Liver (tissue), 3 donors: Measurements from ENCODE around the gene MRPL50.

ENCODE experiments used
- ATF3 ChIP-seq: IDR thresholded peaks from 2 replicates; pipeline ENCODE4 v1.6.1; 2016; ENCODE audit warnings: antibody characterized with exemption
- CTCF ChIP-seq: fragments of 150-350 bp; IDR thresholded peaks from 2 replicates; pipeline ENCODE4 v1.5.1; 2017; ENCODE audit warnings: improper control_type of control experiment, low read depth, low read length; ENCODE audit not compliant: missing input control
- JUND ChIP-seq, 2 donors: IDR thresholded peaks; 2 replicates each; pipeline ENCODE4 v1.6.1; 2016; ENCODE audit warnings: antibody characterized with exemption in 2 of 2
- RXRA ChIP-seq, 2 donors: IDR thresholded peaks; 2 replicates each; pipeline ENCODE4 v1.6.1; 2017 to 2018; ENCODE audit warnings: antibody characterized with exemption in 2 of 2, mild to moderate bottlenecking in 1 of 2
- TF ChIP-seq, protein P1 (sequence below): IDR thresholded peaks from 2 replicates; pipeline ENCODE4 v1.6.1; 2016; ENCODE audit warnings: antibody characterized with exemption
- donor health status: healthy.
- donor health status: healthy.

DNA sequence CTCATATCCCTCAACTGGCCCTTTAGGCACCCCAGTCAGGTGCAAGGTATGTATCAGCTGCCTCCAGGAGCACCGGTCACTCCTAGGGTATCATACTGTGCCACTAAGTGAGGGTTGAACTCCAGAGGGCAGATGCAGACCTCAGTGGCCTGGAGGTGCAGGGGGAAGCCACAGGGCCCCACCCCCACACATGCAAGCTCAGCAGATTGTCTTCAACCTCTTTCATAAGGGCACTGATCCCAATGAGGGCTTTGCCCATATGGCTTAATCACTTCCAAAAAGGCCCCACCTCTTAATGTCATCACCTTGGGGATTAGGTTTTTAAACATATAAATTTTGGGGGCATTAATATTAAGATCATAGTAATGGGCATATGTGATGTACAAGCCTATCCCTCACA is 41.8 kb downstream of the MRPL50 start:
- no peak for TF ChIP-seq CTCF
- TF ChIP-seq JUND (IDR thresholded peaks at IDR 0.05), result no peak
- TF ChIP-seq ATF3, result no peak
- TF ChIP-seq RXRA (IDR thresholded peaks at IDR 0.05), result no peak
- TF ChIP-seq, protein P1, sequence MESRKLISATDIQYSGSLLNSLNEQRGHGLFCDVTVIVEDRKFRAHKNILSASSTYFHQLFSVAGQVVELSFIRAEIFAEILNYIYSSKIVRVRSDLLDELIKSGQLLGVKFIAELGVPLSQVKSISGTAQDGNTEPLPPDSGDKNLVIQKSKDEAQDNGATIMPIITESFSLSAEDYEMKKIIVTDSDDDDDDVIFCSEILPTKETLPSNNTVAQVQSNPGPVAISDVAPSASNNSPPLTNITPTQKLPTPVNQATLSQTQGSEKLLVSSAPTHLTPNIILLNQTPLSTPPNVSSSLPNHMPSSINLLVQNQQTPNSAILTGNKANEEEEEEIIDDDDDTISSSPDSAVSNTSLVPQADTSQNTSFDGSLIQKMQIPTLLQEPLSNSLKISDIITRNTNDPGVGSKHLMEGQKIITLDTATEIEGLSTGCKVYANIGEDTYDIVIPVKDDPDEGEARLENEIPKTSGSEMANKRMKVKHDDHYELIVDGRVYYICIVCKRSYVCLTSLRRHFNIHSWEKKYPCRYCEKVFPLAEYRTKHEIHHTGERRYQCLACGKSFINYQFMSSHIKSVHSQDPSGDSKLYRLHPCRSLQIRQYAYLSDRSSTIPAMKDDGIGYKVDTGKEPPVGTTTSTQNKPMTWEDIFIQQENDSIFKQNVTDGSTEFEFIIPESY, result no peak
